ENCODE results near the gene SMYD2.

- TF ChIP-seq POLR2AphosphoS5 (IDR thresholded peaks at IDR 0.05) (no peak), CTCF (IDR thresholded peaks at IDR 0.05) (no peak), POLR2A (IDR thresholded peaks at IDR 0.05) (no peak)
Measured at GRCh38 chr1:214341932-214342331, 61.0 kb downstream of the SMYD2 start.

Data from stomach (tissue), 4 donors.